Measurements from ENCODE around the gene KCND3.

- no peak for TF ChIP-seq EZH2 (IDR thresholded peaks at IDR 0.05; ENCODE audit: low read length)
- TF ChIP-seq, protein P1, sequence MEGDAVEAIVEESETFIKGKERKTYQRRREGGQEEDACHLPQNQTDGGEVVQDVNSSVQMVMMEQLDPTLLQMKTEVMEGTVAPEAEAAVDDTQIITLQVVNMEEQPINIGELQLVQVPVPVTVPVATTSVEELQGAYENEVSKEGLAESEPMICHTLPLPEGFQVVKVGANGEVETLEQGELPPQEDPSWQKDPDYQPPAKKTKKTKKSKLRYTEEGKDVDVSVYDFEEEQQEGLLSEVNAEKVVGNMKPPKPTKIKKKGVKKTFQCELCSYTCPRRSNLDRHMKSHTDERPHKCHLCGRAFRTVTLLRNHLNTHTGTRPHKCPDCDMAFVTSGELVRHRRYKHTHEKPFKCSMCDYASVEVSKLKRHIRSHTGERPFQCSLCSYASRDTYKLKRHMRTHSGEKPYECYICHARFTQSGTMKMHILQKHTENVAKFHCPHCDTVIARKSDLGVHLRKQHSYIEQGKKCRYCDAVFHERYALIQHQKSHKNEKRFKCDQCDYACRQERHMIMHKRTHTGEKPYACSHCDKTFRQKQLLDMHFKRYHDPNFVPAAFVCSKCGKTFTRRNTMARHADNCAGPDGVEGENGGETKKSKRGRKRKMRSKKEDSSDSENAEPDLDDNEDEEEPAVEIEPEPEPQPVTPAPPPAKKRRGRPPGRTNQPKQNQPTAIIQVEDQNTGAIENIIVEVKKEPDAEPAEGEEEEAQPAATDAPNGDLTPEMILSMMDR (optimal IDR thresholded peaks at IDR 0.05 in 1 of 3, IDR thresholded peaks at IDR 0.05 in 1 of 3, conservative IDR thresholded peaks at IDR 0.05 in 1 of 3; ENCODE audit: extremely low read depth in 1 of 3, insufficient read depth in 2 of 3, low read length in 3 of 3), result no peak
These were observed 44.8 kb upstream of the KCND3 start for GRCh38 chr1:112034277-112034676.

Measured in keratinocyte (primary cell).